Measurements from ENCODE around the gene HTT.

HTT gene

GRCh38 chr4:3221996-3222395 is 147.5 kb downstream of the HTT start:
- Histone ChIP-seq H2AFZ (ENCODE audit: low read length) (no peak overlapping the region), H3K4me1 (ENCODE audit: insufficient read depth, low read length, poor library complexity, severe bottlenecking) (peaks cover 9% of the 10 kb centered on the region), H4K20me1 (ENCODE audit: insufficient read depth, low read length, poor library complexity, severe bottlenecking) (no peaks in the 10 kb centered on the region), H3K9me3 (ENCODE audit: insufficient read depth, low read depth, low read length) (no peaks in the 10 kb centered on the region), H3F3A (ENCODE audit: low read depth) (no peaks in the 10 kb centered on the region), H3K27me3 (ENCODE audit: insufficient read depth, low read length, poor library complexity, severe bottlenecking) (no peaks in the 10 kb centered on the region), H3K4me3 (ENCODE audit: low read length, poor library complexity, severe bottlenecking) (no peak overlapping the region), H3K79me2 (ENCODE audit: insufficient read depth, low read length) (no peaks in the 10 kb centered on the region), H3K9ac (ENCODE audit: low read depth, low read length, poor library complexity, severe bottlenecking) (no peak overlapping the region), H3K9me2 (replicated peaks; ENCODE audit: low read depth, low read length) (no peaks in the 10 kb centered on the region), H3K4me2 (ENCODE audit: low read depth, low read length, poor library complexity, severe bottlenecking) (no peak overlapping the region), H3K36me3 (ENCODE audit: insufficient read depth, low read length) (peaks cover 60% of the 10 kb centered on the region; the same call in 1 of the 2 replicates)
- TF ChIP-seq CTCF (conservative IDR thresholded peaks at IDR 0.05; ENCODE audit: low read length), result no peak
- TF ChIP-seq EZH2phosphoT487 (IDR thresholded peaks at IDR 0.05; ENCODE audit: borderline replicate concordance), result no peak

GRCh38 chr4:3223346-3223745 is 148.9 kb downstream of the HTT start:
- Histone ChIP-seq H3K9ac (ENCODE audit: low read depth, low read length, poor library complexity, severe bottlenecking) (no peak overlapping the region), H3K79me2 (ENCODE audit: insufficient read depth, low read length) (no peaks in the 10 kb centered on the region), H3K4me2 (ENCODE audit: low read depth, low read length, poor library complexity, severe bottlenecking) (no peak overlapping the region), H3K9me3 (ENCODE audit: insufficient read depth, low read depth, low read length) (no peaks in the 10 kb centered on the region), H4K20me1 (ENCODE audit: insufficient read depth, low read length, poor library complexity, severe bottlenecking) (no peaks in the 10 kb centered on the region), H3K9me2 (replicated peaks; ENCODE audit: low read depth, low read length) (no peaks in the 10 kb centered on the region), H3K27me3 (ENCODE audit: insufficient read depth, low read length, poor library complexity, severe bottlenecking) (no peaks in the 10 kb centered on the region), H3K4me3 (ENCODE audit: low read length, poor library complexity, severe bottlenecking) (no peak overlapping the region), H2AFZ (ENCODE audit: low read length) (no peak overlapping the region), H3K36me3 (ENCODE audit: insufficient read depth, low read length) (peaks cover 59% of the 10 kb centered on the region; the same call in 1 of the 2 replicates), H3K4me1 (ENCODE audit: insufficient read depth, low read length, poor library complexity, severe bottlenecking) (peaks cover 9% of the 10 kb centered on the region), H3F3A (ENCODE audit: low read depth) (no peaks in the 10 kb centered on the region)
- TF ChIP-seq EZH2phosphoT487 (IDR thresholded peaks at IDR 0.05; ENCODE audit: borderline replicate concordance) (no peak), CTCF (conservative IDR thresholded peaks at IDR 0.05; ENCODE audit: low read length) (no peak)

GRCh38 chr4:3223956-3224748 is 149.7 kb downstream of the HTT start:
- H3K36me3 ChIP-seq (ENCODE audit: insufficient read depth, low read length), result peaks cover 59% of the 10 kb centered on the region; the same call in 1 of the 2 replicates
- H3K4me3 ChIP-seq (ENCODE audit: low read length, poor library complexity, severe bottlenecking), result no peak overlapping the region
- no peaks in the 10 kb centered on the region for H3K79me2 ChIP-seq (ENCODE audit: insufficient read depth, low read length)
- H4K20me1 ChIP-seq (ENCODE audit: insufficient read depth, low read length, poor library complexity, severe bottlenecking), result no peaks in the 10 kb centered on the region
- no peaks in the 10 kb centered on the region for H3K9me2 ChIP-seq (replicated peaks; ENCODE audit: low read depth, low read length)
- H3K9ac ChIP-seq (ENCODE audit: low read depth, low read length, poor library complexity, severe bottlenecking), result no peak overlapping the region
- H3K4me2 ChIP-seq (ENCODE audit: low read depth, low read length, poor library complexity, severe bottlenecking), result no peak overlapping the region
- TF ChIP-seq CTCF (conservative IDR thresholded peaks at IDR 0.05; ENCODE audit: low read length), result no peak
- H3K9me3 ChIP-seq (ENCODE audit: insufficient read depth, low read depth, low read length), result no peaks in the 10 kb centered on the region
- H3F3A ChIP-seq (ENCODE audit: low read depth), result no peaks in the 10 kb centered on the region
- H3K4me1 ChIP-seq (ENCODE audit: insufficient read depth, low read length, poor library complexity, severe bottlenecking), result peaks cover 9% of the 10 kb centered on the region
- no peaks in the 10 kb centered on the region for H3K27me3 ChIP-seq (ENCODE audit: insufficient read depth, low read length, poor library complexity, severe bottlenecking)
- no peak overlapping the region for H2AFZ ChIP-seq (ENCODE audit: low read length)

Data from Loucy (cell line).